T follicular helper cell (primary cell): ENCODE results near the gene FAT3.

Experiments used
- DNase-seq: peaks from one replicate; pipeline ENCODE4 v3.0.0-alpha.2; 2020; ENCODE audit warnings: low read depth

FAT3 gene

GRCh38 chr11:92227959-92228935 is 3.6 kb downstream of the FAT3 start:
- DNase-seq, result no peak

DNA sequence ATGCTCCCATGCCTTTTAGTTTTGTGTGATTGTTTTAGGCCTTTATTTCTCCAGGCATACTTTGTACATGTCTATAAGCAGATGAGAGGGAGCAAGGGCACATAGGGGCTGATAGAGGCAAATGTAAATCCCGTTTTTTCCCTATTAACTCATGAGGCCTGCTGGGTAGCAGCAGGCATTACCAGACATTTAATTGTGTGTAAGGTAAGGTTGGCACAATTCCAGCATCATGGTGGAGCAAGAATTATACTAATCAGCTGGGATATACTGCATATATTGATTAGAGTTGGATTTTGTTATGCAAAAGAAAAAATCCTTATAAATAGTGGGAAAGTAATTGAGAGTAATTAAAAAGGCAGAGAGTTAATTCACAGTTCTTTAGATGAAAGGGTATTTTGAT is 12.2 kb downstream of the FAT3 start:
- no peak for DNase-seq

- DNase-seq, result no peak
Observed at GRCh38 chr11:92240916-92241315, 16.3 kb downstream of the FAT3 start.

- DNase-seq, result no peak
Observed at GRCh38 chr11:92245700-92246271, 21.2 kb downstream of the FAT3 start.

GRCh38 chr11:92246630-92247029 is 22.0 kb downstream of the FAT3 start:
- no peak for DNase-seq

DNA sequence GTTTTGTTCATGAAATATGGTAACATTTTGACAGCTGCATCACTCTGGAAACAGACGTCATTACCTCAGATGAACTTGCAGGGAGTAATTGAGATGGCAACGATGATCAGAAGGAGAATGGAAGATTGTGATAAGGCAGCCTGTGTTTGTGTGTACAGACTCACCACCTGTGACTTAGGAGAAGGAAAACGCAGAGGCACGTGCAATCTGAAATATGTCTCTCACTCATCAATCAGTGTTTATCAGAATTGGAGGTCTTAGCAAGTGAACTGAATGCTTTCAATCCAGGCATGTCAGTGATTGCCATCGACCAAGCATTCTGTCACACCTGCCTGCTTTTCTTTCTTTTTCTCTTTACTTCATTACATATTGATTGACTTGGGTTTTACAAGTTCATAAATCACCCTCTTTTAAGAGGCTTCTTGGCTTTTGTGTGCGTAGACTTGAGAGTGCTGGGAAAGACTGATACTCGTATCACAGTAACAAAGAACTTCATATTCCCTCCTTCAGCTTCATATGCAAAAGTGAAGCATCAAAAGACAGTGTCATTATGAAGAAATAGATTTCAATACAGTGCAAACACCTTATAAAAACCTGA is 24.6 kb downstream of the FAT3 start:
- no peak for DNase-seq

DNA sequence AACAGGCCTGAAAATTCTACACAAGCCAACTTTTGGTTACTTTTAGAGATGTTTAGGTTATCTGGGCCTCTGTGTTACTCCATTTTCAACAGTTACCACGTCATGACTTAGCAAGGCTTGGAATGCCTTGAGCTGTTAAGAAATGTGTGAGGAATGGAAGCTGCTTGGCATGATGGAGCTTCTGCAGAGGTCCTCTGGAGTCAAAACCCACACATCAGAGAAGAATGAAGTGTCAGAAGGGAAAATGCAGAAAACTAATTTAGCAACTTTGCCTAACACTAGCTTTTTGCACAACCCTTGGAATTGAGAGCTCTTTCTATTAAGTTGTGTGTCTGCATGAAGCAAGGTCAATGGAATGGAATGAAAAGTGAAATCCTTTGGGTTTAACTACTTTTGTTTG is 27.4 kb downstream of the FAT3 start:
- DNase-seq, result no peak

- DNase-seq, result no peak
Observed at GRCh38 chr11:92253421-92253820, 28.8 kb downstream of the FAT3 start.

- no peak for DNase-seq
Observed at GRCh38 chr11:92253945-92254344, 29.3 kb downstream of the FAT3 start.

DNA sequence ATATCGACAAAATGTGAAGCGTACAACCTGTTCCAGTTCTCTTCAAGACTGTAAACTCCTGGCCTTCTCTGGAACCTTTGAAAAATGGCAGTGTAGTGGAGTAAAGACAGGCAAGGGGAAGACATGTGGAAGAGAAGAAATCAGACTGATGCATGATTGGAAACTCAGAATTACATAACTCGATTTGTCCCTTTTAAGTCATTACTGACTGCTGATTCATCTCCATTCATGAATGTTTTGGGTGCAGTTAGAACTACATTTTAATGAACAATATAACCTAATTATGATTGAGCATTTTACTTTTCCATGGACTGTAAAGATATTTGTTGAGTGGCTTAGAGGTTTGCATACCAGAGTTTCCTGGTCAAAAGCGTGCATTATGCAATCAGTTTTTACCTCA is 32.9 kb downstream of the FAT3 start:
- DNase-seq, result no peak

- DNase-seq, result no peak
Observed at GRCh38 chr11:92259861-92260260, 35.2 kb downstream of the FAT3 start.

- no peak for DNase-seq
Observed at GRCh38 chr11:92264350-92264749, 39.7 kb downstream of the FAT3 start.

DNA sequence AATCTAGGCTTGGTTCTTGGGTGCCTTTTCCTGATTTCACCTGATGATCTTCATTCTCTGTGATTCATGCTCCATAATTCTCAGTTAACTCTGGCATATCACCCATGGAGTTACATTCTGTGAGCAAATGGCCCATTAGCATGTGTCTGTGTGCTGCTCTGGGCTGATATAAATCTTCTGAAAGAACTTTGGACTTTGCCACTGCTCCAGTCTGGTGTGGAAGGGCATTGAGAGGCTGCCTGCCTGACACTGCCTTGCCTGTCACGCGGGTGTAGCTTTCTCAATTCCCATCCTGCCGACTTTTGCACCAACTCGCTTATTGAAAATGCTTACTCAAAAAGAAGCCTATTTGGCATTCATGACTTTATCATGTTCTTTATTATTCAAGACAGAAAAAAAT is 42.2 kb downstream of the FAT3 start:
- no peak for DNase-seq

- no peak for DNase-seq
Observed at GRCh38 chr11:92267278-92267677, 42.7 kb downstream of the FAT3 start.

- no peak for DNase-seq
Observed at GRCh38 chr11:92267968-92268367, 43.4 kb downstream of the FAT3 start.

GRCh38 chr11:92268546-92268945 is 43.9 kb downstream of the FAT3 start:
- no peak for DNase-seq

DNA sequence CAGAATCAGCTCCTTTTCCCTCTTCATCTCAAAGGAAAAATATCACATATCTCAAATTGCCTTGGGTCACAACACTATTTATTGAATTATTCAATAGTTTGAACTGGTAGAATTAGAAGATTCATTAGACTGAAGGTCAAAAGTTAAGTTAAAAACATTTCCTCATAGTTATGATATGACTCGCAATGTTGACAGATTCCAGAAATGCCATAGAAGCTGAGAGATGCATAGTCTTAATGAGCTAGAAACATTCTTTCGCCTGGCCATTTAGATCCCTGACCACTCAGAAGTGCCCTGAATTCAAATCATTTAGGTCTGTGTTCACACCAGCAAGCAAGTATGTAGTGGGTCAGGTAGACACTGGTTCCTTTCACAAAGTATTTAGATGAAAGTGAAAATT is 44.4 kb downstream of the FAT3 start:
- no peak for DNase-seq

GRCh38 chr11:92269841-92270240 is 45.2 kb downstream of the FAT3 start:
- DNase-seq, result no peak

GRCh38 chr11:92272651-92273050 is 48.0 kb downstream of the FAT3 start:
- DNase-seq, result no peak
